GM18519 (cell line): ENCODE measurements around the gene GAS2.

Source experiments
- ATAC-seq: cut with Tn5 transposase; IDR thresholded peaks from one replicate; pipeline ENCODE4 v1.9.1; 2021; ENCODE audit warnings: mild to moderate bottlenecking, moderate library complexity; ENCODE audit not compliant: unreplicated experiment, low FRiP score

The GAS2 gene

GRCh38 chr11:22670830-22671229 is 4.4 kb downstream of the GAS2 start:
- ATAC-seq, result peak; percentile 38

DNA sequence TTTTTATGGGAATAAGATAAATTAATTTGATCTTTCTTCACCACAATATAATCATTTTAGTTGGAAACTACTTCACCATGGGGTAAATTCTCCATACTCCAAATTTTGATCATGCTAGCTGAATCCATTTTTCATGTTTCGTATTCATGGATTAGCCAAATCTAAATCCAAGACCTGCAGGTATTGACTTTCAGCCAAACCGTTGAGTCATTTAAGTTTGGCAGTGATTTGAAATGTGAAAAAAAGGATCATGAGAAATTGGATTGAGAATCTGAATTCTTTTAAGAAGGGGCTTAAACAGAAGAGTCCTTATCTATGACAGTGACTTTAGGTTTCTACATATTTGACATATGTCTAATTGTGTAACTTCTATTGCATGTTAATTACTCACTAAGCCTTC is 5.3 kb downstream of the GAS2 start:
- ATAC-seq, result no peak

- no peak for ATAC-seq
Measured at GRCh38 chr11:22674470-22675439, 8.3 kb downstream of the GAS2 start.

- no peak for ATAC-seq
Measured at GRCh38 chr11:22677153-22677903, 10.9 kb downstream of the GAS2 start.

DNA sequence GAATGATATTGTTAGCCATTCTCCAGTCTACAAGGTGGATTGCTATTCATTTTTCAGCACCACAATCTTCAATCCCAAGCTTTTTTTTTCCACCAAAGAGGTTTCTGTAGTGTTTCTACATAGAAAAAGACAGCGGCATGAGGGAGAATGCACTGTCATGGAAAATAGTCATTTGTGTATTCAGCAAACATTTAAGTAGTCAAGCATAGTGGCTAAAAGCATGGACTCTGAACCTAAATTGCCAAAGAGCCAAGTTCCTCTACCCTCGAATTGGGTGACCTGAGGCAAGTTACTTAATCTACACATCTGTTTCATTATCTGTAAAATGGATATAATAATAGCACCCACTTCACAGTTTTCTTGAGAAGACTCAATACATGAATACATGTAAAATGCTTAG is 14.2 kb downstream of the GAS2 start:
- ATAC-seq, result no peak

DNA sequence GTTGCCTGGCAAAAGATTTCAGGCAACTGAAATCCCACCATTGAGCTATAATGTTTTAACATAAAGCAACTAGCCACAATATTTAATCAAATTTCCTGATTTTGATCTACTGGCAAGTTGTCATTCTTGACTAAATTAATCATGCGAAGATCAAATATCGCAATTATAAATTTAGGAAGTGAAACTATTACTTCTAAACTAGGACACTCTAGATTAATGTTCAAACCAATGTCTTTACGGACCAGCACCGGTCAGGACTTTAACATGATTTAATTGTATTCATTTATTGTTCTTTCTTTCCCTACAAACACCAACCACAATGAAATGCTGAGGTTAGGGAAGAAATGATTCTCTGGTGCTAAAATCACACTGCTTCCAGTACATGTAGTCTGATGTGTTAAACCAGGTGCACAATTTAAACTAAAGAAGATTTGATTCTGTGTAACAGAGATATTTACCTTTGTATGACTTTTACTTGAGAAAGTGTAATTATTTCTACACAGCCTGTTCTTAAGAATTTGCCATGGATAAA is 14.9 kb downstream of the GAS2 start:
- ATAC-seq, result no peak

DNA sequence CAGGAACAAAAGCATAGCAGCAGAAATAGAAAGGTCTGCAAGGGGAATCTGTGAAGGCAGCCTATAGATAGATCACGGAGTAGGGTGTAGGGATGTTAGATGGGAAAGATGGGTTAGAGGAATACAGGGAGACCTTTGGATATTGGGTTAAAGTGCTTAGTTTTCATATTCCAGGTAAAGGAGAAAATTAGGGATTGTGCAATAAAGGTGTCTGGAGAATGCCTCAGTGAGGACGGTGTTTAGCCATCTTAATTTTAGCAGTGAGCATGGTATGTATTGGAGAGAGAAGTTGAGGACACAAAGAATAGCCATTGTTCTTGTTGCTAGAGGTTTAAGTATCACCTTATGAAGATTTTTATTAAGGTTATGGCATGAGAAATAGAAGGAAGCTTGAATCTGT is 17.7 kb downstream of the GAS2 start:
- ATAC-seq, result no peak

- no peak for ATAC-seq
Measured at GRCh38 chr11:22685111-22685510, 18.7 kb downstream of the GAS2 start.

DNA sequence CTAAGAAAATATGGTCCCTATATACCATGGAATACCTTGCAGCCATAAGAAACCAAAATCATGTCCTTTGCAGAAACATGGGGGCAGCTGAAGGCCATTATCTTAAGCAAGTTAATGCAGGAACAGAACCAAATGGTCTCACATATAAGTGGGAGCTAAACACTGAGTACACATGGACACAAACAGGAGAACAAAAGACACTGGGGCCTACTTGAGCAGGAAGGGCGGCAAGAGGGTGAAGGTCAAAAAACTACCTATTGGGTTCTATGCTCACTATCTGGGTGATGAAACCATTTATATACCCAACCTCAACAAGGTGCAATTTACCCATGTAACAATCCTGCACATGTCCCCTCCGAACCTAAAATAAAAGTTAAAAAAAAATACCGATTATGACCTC is 22.5 kb downstream of the GAS2 start:
- no peak for ATAC-seq

- no peak for ATAC-seq
Measured at GRCh38 chr11:22690257-22690656, 23.8 kb downstream of the GAS2 start.

DNA sequence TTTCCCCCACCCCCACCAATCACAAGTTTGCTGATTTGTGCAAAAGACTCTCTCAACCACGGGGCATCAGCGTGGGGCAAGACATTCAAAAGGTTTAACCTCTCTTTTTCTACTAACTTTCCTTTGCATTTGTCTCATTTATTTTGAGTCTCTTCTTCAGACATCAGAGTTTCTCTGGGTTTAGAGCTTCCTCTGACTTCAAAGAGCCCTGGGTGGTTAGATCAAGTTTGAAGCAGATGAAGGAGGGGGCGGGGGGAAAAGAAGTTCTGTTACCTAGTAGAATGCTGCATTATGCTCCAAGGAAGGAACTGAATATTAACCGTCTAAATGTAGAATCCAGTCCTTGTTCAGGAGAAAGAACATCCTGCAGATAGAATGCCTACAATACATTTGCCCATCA is 24.5 kb downstream of the GAS2 start:
- ATAC-seq, result no peak

DNA sequence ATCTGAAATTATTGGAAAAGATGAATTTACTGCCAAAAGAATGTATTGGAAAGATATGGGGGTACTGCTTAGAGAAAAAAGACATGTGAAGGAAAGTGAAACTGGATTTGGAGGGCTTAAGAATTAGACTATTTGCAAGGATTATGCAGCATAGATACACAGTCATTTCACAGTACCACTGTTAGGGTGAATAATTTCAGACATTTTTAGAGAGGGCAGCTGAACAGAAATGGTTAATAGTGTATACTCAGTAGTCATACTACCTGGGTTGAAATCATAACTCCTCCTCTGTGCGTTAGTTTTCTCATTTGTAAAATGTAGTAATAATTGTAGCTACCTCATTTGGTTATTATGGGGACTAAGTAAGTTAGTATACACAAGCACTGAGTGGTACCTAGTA is 33.0 kb downstream of the GAS2 start:
- peak; percentile 75 for ATAC-seq

- no peak for ATAC-seq
Measured at GRCh38 chr11:22702031-22702430, 35.6 kb downstream of the GAS2 start.

DNA sequence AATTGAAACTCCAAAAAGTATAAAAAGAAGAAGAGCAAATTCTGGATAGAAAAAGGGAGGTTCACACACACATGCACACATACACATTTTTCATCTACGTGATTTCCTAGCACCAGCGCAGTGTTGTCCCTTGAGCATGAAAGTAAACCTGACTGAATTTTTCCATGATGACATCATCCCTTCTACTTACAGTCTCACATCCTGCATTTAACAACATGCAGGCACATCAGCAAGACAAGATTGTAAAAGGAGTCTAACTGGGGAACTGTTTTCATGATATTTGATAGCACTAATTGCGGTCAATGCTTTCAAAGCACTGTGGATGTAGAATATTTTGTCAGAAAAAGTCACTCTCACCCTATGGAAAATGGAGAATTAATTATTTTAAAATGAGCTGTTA is 36.6 kb downstream of the GAS2 start:
- no peak for ATAC-seq

DNA sequence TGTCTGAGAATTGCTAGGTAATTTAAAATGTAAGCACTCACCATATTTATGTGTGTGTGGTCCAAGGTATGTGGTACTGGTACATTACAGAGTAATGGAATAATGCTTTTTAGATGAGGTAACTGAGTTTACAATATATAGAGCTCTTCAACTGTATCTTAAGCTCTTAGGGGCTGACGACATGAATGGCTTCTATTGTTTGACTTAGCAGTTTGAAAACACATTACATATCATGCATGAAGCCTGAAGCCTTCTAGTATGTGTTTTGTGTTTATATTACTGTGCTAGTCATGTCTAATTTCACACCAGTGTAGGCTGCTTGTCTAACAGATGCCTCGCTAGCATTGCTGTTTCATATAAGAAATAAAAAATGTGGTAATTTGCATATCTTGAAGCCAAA is 37.2 kb downstream of the GAS2 start:
- ATAC-seq, result no peak

DNA sequence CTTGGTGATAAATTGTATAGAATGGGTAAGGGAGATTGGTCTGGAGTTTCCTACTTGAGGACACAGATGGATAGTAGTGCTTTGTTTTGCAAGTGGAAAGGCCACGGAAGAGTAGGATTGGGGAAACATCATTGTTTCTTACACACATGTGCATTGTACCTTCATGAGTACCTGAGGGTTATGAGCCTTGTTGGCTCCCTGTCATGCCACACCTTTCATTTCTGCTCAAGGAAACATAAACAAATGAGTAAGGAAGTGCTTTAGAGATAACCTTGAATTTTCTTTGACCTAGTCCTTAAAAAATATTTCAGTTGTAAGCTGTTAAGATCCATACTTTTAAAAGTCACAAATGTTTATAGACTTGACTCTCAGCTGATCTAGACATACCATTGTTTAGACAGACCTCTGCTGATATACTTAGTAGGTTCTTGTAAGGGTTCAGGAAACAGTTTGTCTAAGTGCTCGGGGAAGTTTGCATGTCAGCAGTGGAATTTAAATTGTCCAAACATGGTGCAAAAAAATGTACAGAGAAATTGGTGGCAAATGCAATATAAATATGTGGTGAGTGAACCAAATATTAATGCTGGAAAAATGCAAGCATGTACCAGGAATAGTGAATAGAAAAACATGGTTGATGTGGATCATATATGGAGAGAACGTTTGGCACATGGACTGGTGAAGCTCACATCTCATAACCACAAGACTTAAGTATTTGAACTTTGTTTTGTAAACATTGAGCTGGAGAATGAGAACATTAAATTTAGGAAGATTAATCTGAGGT is 40.9 kb downstream of the GAS2 start:
- no peak for ATAC-seq

DNA sequence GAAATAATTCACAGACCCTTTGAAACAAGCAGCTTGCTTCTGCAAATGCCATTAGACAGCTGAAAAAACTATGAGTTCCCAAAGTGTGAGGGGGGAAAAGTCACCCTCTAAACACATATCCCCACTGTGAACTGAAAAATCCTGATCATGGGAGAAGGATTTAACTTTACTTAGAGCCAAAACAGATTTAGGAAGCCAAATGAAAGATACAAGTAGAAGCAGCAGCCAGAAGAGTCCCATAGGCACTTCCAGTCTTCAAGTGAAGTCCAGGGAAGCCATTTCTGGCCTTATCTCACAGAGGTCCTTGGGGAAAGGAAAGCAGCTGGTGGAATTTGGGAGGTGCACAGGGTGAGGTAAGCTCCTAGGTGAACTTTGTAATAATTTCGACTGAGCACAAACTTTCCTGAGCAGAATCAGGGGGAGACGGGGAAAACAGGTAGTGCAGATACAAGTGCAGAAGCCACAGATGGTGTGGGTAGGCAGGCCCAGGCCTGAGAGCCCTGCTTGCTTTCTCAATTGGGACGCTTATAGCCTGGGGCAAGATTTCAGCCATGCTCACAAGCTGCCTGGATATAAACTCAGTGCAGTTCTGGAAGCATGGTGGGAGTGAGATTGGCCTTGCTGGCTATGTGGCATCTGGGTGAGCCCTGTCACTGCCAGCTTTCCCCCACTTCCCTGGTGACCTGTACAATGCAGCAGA is 44.8 kb downstream of the GAS2 start:
- no peak for ATAC-seq

- ATAC-seq, result no peak
Measured at GRCh38 chr11:22711880-22712279, 45.5 kb downstream of the GAS2 start.

DNA sequence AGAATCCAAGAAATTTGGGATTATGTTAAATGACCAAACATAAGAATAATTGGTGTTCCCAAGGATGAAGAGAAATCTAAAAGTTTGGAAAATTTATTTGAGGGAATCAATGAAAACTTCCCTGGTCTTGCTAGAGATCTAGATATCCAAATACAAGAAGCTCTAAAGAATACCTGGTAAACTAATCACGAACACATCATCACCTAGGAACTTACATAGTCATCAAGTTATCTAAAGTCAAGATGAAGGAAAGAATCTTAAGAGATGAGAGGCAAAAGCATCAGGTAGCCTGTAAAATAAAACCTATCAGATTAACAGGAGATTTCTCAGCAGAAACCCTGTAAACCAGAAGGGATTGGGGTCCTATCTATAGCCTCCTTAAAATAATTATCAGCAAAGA is 46.9 kb downstream of the GAS2 start:
- no peak for ATAC-seq

DNA sequence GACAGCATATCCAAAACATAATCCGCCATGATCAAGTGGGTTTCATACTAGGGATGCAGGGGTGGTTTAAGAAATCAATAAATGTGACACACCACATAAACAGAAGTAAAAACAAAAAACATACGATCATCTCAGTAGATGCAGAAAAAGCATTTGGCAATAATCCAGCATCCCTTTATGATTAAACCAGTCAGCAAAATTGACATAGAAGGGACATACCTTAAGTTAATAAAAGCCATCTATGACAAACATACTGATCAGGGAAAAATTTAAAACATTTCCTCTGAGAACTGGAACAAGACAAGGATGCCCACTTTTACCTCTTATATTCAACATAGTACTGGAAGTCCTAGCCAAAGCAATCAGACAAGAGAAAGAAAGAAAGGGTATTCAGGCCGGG is 49.6 kb downstream of the GAS2 start:
- no peak for ATAC-seq
